Medulla oblongata (tissue), 1 donor: Measurements from ENCODE around the gene PPHLN1.
A peak's percentile ranks its signal among the peaks of the same experiment; 100 is the strongest.
"Not testable (repeated sequence)": the region's sequence is repeated elsewhere in the genome, so short reads cannot be mapped to it uniquely, and the experiment has no call there.

ENCODE experiments used
- DNase-seq: peaks from one replicate; pipeline ENCODE4 v3.0.0-alpha.2; 2015; ENCODE audit errors: extremely low spot score

PPHLN1 gene

GRCh38 chr12:42322567-42322966, 3.4 kb upstream of the PPHLN1 start:
- no peak for DNase-seq

DNA sequence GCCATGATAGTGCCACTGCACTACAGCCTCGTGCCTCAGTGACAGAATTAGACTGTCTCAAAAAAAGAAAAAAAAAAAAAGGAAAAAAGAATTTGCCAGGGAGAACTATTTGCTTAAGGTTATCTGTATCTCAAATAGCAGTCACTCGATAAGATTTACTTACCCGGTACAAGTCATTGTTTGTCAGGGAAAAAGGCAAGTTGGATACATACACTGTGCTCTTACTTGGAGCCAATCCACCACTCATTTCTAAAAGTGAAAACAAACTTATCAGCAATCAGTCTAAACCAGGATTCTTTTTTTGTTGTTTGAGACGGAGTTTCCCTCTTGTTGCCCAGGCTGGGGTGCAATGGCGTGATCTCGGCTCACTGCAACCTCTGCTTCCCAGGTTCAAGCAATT, 2.1 kb upstream of the PPHLN1 start:
- no peak for DNase-seq

DNA sequence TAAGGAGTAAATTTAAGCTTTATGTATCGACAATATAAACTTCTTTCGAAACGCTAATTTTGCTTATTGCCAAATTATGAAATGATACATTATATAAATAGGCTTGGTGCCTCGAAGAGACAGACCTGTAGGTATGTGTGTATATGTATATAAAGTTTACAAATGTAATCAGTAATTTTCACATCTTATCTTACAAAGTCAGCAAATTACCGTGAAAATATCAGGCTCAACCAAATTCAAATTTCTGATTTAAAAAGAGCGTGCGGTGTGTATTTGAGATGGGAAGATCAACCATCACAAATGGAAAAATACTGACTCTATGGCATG, 678 bp upstream of the PPHLN1 start:
- DNase-seq: no peak

- DNase-seq: no peak
Measured at GRCh38 chr12:42326541-42327226, 717 bp downstream of the PPHLN1 start.

DNA sequence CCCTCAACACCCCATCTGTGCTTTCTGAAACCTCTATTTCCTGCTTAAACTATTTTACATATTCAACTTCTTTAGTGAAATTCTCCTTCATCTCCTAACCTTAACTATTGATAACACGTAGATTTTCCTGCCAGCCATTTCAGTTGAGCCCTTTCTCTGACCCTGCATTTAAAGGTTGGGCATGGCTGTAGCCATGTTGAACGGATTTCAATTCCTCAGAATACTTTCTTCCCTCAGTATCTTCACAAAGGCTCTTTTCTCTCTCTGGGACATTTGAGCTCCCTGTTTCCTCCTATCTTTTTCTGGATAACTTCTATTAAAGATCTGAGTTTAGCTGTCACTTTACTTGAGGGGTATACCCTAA, 1.2 kb downstream of the PPHLN1 start:
- no peak for DNase-seq

DNA sequence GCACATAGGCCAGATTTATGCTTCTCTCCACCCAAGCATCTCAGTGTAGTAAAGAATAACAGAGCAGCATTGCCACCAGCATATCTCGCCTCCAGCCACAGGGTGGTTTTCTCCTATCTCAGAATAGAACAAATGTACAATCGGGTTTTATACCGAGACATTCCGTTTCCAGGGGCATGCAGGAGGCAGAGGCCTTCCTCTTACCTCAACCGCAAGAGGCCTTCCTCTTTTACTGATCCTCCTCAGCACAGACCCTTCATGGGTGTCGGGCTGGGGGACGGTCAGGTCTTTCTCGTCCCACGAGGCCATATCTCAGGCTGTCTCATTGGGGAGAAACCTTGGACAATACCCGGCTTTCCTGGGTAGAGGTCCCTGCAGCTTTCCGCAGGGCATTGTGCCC, 4.1 kb downstream of the PPHLN1 start:
- not testable (repeated sequence) for DNase-seq

- DNase-seq: peak; percentile 67
Measured at GRCh38 chr12:42332301-42333285, 6.6 kb downstream of the PPHLN1 start.

- no peak for DNase-seq
Measured at GRCh38 chr12:42336286-42336685, 10.3 kb downstream of the PPHLN1 start.

DNA sequence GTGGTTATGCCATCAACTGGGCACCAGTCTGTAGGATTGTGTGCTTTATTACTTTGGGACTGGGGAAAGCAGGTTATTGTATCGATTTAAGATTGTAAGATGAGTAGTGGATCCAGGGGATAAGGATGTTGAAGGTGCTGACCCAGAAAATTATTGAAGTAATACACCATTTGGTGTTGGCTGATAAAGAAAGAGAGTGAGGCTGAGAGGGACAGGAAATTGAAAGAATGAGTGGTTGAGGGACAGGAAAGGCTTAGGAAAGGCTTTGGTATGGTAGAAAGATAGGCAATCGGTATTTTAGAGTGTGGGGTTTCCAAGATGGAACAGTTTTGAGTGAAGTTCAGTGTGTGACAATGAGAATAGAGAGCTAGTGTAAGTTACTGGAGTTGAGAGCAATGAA, 12.3 kb downstream of the PPHLN1 start:
- DNase-seq: no peak

- no peak for DNase-seq
Measured at GRCh38 chr12:42342028-42342427, 16.1 kb downstream of the PPHLN1 start.

GRCh38 chr12:42343721-42344120, 17.8 kb downstream of the PPHLN1 start:
- no peak for DNase-seq

DNA sequence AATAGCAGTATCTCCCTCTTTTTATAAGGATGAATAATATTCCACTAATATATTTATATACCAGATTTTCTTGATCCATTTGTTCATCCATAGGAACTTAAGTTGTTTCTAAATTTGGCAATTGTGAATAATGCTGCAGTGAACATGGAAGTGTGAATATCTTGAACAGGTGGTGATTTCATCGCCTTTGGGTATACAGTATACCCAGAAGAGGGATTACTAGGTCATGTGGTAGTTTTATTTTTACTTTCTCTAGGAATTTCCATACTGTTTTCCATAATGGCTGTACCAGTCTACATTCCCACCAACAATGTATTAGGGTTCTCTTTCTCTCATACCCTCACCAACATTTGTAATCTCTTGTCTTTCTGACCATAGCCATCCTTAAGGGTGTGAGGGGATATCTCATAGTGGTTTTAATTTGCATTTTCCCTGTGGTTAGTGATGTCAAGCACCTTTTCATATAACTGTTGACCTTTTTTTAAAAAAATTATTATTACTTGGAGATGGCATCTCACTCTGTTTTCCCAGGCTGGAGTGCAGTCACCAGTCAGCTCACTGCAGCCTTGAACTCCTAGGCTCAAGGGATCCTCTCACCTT, 20.5 kb downstream of the PPHLN1 start:
- DNase-seq: no peak

- not testable (repeated sequence) for DNase-seq
Measured at GRCh38 chr12:42349119-42350020, 23.4 kb downstream of the PPHLN1 start.

- not testable (repeated sequence) for DNase-seq
Measured at GRCh38 chr12:42350021-42350407, 24.0 kb downstream of the PPHLN1 start.

GRCh38 chr12:42356344-42356743, 30.4 kb downstream of the PPHLN1 start:
- no peak for DNase-seq

DNA sequence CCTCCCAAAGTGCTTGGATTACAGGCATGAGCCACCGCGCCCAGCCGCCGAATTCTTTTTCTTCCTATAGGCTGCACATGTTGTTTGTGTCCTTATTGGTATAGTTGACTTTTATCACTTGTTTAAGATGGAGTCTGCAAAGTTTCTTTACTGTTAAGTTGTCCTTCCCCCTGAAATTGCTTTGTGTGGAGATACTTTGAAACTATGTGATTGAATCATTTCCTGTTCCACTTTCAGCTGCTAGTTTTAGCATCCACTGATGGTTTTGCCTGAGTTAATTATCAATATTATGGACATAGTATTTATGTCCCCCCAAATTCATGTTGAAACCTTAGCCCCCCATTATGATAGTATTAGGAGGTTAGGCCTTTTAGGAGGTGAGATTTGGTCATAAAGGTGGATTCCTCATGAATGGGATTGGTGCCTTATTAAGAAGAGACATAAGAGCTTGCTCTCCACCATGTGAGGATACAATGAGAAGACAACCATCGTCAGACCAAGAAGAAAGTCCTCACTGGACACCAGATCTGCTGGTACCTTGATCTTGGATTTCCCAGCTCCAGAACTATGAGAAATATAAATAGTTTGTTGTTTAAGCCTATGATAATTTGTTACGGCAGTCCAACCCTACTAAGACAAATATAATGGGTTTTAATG, 34.9 kb downstream of the PPHLN1 start:
- no peak for DNase-seq

DNA sequence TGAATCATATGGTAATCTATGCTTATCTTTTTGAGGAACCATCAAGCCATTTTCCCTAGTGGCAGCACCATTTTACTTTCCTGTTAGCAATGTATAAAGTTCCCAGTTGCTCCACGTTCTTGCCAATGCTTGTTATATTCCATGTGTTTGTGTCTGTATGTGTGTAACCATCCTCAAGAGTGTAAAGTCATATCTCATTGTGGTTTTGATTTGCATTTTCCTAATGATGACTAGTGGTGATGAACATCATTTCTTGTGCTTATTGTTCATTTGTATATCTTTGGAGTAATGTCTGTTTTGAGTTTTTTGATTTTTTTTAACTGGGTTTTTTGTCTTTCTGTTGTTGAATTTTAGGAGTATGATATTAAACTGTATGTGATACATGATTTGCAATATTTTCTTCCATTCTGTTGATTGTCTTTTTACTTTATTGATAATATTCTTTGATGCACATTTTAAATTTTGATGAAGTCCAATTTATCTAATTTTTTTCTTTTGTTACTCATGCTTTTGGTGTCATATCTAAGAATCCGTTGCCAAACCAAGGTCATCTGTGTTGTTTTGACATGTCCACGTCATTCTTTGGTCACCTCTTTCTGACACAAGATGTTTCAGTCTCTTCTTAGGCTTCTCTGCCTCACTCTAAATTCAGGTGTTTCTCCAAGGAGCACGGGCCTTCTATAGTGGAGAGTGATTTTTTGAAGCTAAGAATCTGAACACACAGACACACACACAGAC, 36.1 kb downstream of the PPHLN1 start:
- DNase-seq: no peak

DNA sequence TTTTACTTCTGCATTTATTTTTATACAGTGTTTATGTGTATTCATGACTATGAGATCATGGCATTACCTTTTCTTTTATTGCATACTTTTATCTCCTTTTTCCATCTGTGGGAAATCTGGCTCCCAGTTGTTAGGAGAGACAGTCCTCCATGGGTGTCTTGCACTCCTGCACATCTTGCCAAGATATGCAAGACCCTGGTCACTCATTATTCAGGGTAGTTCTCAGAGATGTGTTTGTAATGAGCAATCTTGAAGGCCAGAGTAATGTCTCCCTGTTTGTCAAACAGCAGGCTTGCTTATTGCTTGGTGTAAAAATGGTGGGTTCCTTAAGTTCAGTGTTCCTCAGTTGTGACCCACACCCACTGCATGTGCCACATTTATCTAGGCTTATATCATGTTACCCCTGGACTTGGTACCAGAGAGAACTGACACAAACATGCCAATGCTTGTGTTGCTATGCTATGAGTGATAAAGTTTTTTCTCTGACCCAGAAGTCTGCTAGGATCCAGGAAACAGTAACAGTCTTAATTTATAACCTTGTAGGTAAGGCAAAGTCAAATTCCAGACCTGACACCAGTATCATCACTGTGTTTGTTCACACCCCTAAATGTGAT, 36.8 kb downstream of the PPHLN1 start:
- no peak for DNase-seq

DNA sequence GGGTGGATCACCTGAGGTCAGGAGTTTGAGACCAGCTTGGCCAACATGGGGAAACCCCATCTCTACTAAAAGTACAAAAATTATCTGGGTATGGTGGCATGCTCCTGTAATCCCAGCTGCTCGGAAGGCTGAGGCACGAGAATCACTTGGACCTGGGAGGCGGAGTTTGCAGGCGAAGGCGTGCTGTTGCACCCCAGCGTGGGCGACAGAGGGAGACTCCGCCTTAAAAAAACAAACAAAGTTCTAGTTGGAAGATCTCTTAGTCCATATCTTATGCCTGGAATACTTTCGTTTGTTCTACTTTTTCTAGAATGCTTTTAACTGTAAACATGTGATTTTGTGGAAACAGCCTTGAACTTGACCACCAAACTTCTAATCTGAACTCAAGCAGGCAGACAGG, 38.7 kb downstream of the PPHLN1 start:
- no peak for DNase-seq

DNA sequence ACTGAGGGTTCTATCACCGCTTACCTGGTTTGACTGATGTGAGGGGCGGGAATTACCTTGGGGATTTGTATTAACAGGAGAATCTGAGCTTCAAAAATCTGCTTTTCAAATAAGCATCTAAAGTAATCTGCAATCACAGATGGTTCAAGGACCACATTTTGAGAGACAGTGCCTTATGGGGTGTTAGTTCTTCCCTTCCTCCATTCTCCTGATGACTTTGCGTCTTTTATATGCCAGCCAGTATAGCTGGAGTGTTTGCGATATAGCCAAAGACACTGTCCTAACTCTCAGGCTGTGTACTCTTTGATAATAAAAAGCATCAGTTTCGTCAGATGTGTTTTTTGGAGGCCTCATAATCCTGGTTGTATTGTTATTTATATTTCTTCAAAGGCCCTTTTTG, 39.5 kb downstream of the PPHLN1 start:
- DNase-seq: no peak
